ENCODE data around the gene GALNT15. TPM values are rescaled to one million over a fixed set of nuclear protein-coding genes. Genes with fewer than 3 reads are reported as not detected.
A peak's percentile ranks its signal among the peaks of the same experiment; 100 is the strongest.

Gene GALNT15
- total and polyA plus RNA-seq, 2 experiments from 2014 or later: 9.9 to 11.7 TPM

- in situ Hi-C loops (cut with MboI): loop anchor here (5.0 kb wide), 1 partner anchor 197 kb away; no protein-coding TSS in a partner anchor
- Histone ChIP-seq H3K9me3 (ENCODE audit: low read depth) (no peaks in the 10 kb centered on the region), H3K4me1 (ENCODE audit: insufficient read depth) (peaks cover 31% of the 10 kb centered on the region), H3K27ac (peak overlapping the region; percentile 60), H3K27me3 (replicated peaks; ENCODE audit: insufficient read depth) (no peaks in the 10 kb centered on the region), H3K79me2 (ENCODE audit: insufficient read depth) (no peaks in the 10 kb centered on the region), H3K9ac (0 out of 2 replicates have a peak overlapping the region, but pooled peaks have one; percentile 14), H3K9me2 (ENCODE audit: insufficient read depth) (no peaks in the 10 kb centered on the region; the same call in 1 of the 2 replicates), H3K4me3 (no peak overlapping the region), H3K36me3 (ENCODE audit: low read depth) (no peaks in the 10 kb centered on the region), H2AFZ (no peak overlapping the region; the same call in 1 of the 2 replicates), H3K4me2 (ENCODE audit: unreplicated experiment) (peak overlapping the region; percentile 11), H4K20me1 (ENCODE audit: insufficient read depth) (no peaks in the 10 kb centered on the region), H3F3A (ENCODE audit: insufficient read depth) (peaks cover 14% of the 10 kb centered on the region)
- TF ChIP-seq EZH2 (IDR thresholded peaks at IDR 0.05; ENCODE audit: insufficient read depth, poor library complexity, severe bottlenecking): no peak
- no peak for TF ChIP-seq EZH2phosphoT487 (IDR thresholded peaks at IDR 0.05; ENCODE audit: insufficient read depth, low read depth)
- 81 to 84% methylated on average over 4 of the region's 4 CpGs for WGBS, 2 experiments (ENCODE audit: low coverage in 1 of 2, low lambda C conversion rate in 2 of 2, missing lambda C conversion rate in 2 of 2)
- DNase-seq: no peak
Measured at GRCh38 chr3:16239780-16240179, 65.3 kb downstream of the GALNT15 start.

DNA sequence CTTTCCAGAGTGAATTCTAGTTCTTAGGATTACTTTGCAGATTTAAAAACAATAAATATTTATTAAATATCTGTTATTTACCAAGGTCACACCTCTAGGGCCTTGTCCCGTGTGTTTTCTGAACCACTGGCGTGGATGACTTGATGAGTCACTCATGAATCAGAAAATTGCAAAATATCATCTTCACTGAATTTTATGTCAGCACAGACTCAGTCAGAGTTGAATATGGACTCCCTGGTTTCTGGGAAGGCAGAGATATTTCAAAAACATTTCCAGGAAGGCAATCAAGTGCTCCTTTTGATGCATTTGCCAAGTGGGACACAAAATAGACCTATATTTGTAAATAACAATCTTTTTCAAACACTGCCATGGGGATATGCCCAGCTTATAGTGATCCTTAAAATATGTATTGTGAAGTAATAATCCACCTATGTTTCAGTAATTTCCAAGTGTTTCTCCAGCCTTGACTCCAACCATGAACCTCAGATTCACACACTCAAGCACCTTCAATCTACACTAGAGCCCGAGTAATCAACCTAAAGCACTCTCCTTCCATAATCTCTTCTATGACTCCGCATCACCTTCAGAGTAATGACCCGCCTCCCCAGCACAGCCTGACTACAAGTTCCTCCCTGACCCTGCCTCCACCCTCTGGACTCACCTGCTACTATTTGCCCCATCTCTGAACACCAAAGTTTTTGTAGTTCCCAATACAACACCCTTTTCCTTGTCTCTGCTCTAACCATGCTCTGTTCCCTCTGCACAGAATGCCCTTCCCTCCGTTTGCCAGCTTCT, 65.9 kb downstream of the GALNT15 start:
- Histone ChIP-seq H3K9me2 (ENCODE audit: insufficient read depth) (no peaks in the 10 kb centered on the region; the same call in 1 of the 2 replicates), H3K4me1 (ENCODE audit: insufficient read depth) (peaks cover 34% of the 10 kb centered on the region), H3K9ac (0 out of 2 replicates have a peak overlapping the region, but pooled peaks have one; percentile 14), H3K27me3 (replicated peaks; ENCODE audit: insufficient read depth) (no peaks in the 10 kb centered on the region), H3K4me2 (ENCODE audit: unreplicated experiment) (peak overlapping the region; percentile 11), H3K79me2 (ENCODE audit: insufficient read depth) (no peaks in the 10 kb centered on the region), H3K27ac (peak overlapping the region; percentile 60), H3K9me3 (ENCODE audit: low read depth) (no peaks in the 10 kb centered on the region), H3K4me3 (no peak overlapping the region), H3F3A (ENCODE audit: insufficient read depth) (peaks cover 14% of the 10 kb centered on the region), H4K20me1 (ENCODE audit: insufficient read depth) (no peaks in the 10 kb centered on the region), H3K36me3 (ENCODE audit: low read depth) (no peaks in the 10 kb centered on the region), H2AFZ (peak overlapping the region; percentile 11; the same call in 1 of the 2 replicates)
- in situ Hi-C loops (cut with MboI): loop anchor here (5.0 kb wide), 1 partner anchor 198 kb away; no protein-coding TSS in a partner anchor
- peak; percentile 86 for DNase-seq
- TF ChIP-seq EZH2 (IDR thresholded peaks at IDR 0.05; ENCODE audit: insufficient read depth, poor library complexity, severe bottlenecking): no peak
- no peak for TF ChIP-seq EZH2phosphoT487 (IDR thresholded peaks at IDR 0.05; ENCODE audit: insufficient read depth, low read depth)
- WGBS, 2 experiments (ENCODE audit: low coverage in 1 of 2, low lambda C conversion rate in 2 of 2, missing lambda C conversion rate in 2 of 2): 56 to 58% methylated on average over 6 of the region's 6 CpGs

- WGBS, 2 experiments (ENCODE audit: low coverage in 1 of 2, low lambda C conversion rate in 2 of 2, missing lambda C conversion rate in 2 of 2): 90 to 91% methylated on average over 5 of the region's 5 CpGs
- H3K27ac ChIP-seq: no peak overlapping the region
- TF ChIP-seq EZH2 (IDR thresholded peaks at IDR 0.05; ENCODE audit: insufficient read depth, poor library complexity, severe bottlenecking) (no peak), EZH2phosphoT487 (IDR thresholded peaks at IDR 0.05; ENCODE audit: insufficient read depth, low read depth) (no peak)
- H2AFZ ChIP-seq: no peak overlapping the region
- no peaks in the 10 kb centered on the region for H3K79me2 ChIP-seq (ENCODE audit: insufficient read depth)
- H3K36me3 ChIP-seq (ENCODE audit: low read depth): no peaks in the 10 kb centered on the region
- H3K4me3 ChIP-seq: no peak overlapping the region
- H3K4me2 ChIP-seq (ENCODE audit: unreplicated experiment): no peak overlapping the region
- peaks cover 14% of the 10 kb centered on the region for H3F3A ChIP-seq (ENCODE audit: insufficient read depth)
- no peaks in the 10 kb centered on the region for H3K9me3 ChIP-seq (ENCODE audit: low read depth)
- H3K9ac ChIP-seq: no peak overlapping the region
- no peak for DNase-seq
- no peaks in the 10 kb centered on the region for H4K20me1 ChIP-seq (ENCODE audit: insufficient read depth)
- H3K27me3 ChIP-seq (replicated peaks; ENCODE audit: insufficient read depth): no peaks in the 10 kb centered on the region
- in situ Hi-C loops (cut with MboI): loop anchor here (5.0 kb wide), 1 partner anchor 199 kb away; no protein-coding TSS in a partner anchor
- H3K4me1 ChIP-seq (ENCODE audit: insufficient read depth): peaks cover 34% of the 10 kb centered on the region
- H3K9me2 ChIP-seq (ENCODE audit: insufficient read depth): no peaks in the 10 kb centered on the region; the same call in 1 of the 2 replicates
Measured at GRCh38 chr3:16241225-16241624, 66.7 kb downstream of the GALNT15 start.

DNA sequence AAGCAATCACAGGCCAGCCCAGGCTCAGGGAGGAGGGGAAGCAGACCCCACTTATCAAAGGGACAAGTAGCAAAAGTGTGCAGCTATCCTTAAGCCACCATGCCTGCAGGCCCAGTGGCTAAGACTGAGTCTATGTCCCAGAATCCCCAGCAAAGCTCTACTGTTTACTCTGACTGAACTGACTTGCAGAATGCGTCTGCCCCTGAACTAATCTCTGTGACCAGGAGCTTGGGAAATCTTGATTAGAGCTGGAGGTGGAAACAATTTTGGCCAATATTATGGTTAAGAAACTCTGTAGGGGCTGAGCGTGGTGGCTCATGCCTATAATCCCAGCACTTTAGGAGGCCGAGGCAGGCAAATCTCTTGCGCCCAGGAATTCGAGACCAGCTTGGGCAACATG, 67.7 kb downstream of the GALNT15 start:
- WGBS, 2 experiments (ENCODE audit: low coverage in 1 of 2, low lambda C conversion rate in 2 of 2, missing lambda C conversion rate in 2 of 2): 94 to 98% methylated on average over 5 of the region's 5 CpGs
- DNase-seq: no peak
- Histone ChIP-seq H3K79me2 (ENCODE audit: insufficient read depth) (no peaks in the 10 kb centered on the region), H3K27me3 (replicated peaks; ENCODE audit: insufficient read depth) (no peaks in the 10 kb centered on the region), H3K36me3 (ENCODE audit: low read depth) (no peaks in the 10 kb centered on the region), H3F3A (ENCODE audit: insufficient read depth) (peaks cover 14% of the 10 kb centered on the region), H3K4me3 (no peak overlapping the region), H3K4me2 (ENCODE audit: unreplicated experiment) (no peak overlapping the region), H4K20me1 (ENCODE audit: insufficient read depth) (no peaks in the 10 kb centered on the region), H3K4me1 (ENCODE audit: insufficient read depth) (peaks cover 34% of the 10 kb centered on the region), H3K27ac (no peak overlapping the region), H3K9ac (no peak overlapping the region), H3K9me2 (ENCODE audit: insufficient read depth) (no peaks in the 10 kb centered on the region), H3K9me3 (ENCODE audit: low read depth) (no peaks in the 10 kb centered on the region), H2AFZ (no peak overlapping the region)
- in situ Hi-C loops (cut with MboI): loop anchor here (5.0 kb wide), 1 partner anchor 200 kb away; no protein-coding TSS in a partner anchor
- no peak for TF ChIP-seq EZH2phosphoT487 (IDR thresholded peaks at IDR 0.05; ENCODE audit: insufficient read depth, low read depth)
- no peak for TF ChIP-seq EZH2 (IDR thresholded peaks at IDR 0.05; ENCODE audit: insufficient read depth, poor library complexity, severe bottlenecking)
